HUDEP-2 (cell line): ENCODE results near the gene TRIM24.

Experiments
- DNase-seq, 76 experiments: peaks; one replicate each; lab custom pipeline; 2025; ENCODE audit not compliant: unreplicated experiment in 76 of 76; lab: John Stamatoyannopoulos, UW

Gene TRIM24

GRCh38 chr7:138565451-138566114 is 105.5 kb downstream of the TRIM24 start:
- peak in 1 of 76 experiments; percentile 17 for DNase-seq

GRCh38 chr7:138568655-138569054 is 108.6 kb downstream of the TRIM24 start:
- no peak for DNase-seq

- DNase-seq, result no peak
Observed at GRCh38 chr7:138569418-138569817, 109.4 kb downstream of the TRIM24 start.

- no peak for DNase-seq
Observed at GRCh38 chr7:138570715-138571114, 110.7 kb downstream of the TRIM24 start.

GRCh38 chr7:138573741-138574140 is 113.7 kb downstream of the TRIM24 start:
- no peak for DNase-seq

- DNase-seq, result no peak
Observed at GRCh38 chr7:138575897-138576428, 115.9 kb downstream of the TRIM24 start.

GRCh38 chr7:138579136-138579535 is 119.1 kb downstream of the TRIM24 start:
- no peak for DNase-seq

GRCh38 chr7:138579671-138580070 is 119.6 kb downstream of the TRIM24 start:
- DNase-seq, result no peak

GRCh38 chr7:138581065-138581464 is 121.0 kb downstream of the TRIM24 start:
- DNase-seq, result no peak

GRCh38 chr7:138584283-138584682 is 124.2 kb downstream of the TRIM24 start:
- no peak for DNase-seq

GRCh38 chr7:138584696-138585095 is 124.6 kb downstream of the TRIM24 start:
- DNase-seq, result no peak

GRCh38 chr7:138585283-138585993 is 125.4 kb downstream of the TRIM24 start:
- DNase-seq, result no peak

GRCh38 chr7:138587485-138587884 is 127.4 kb downstream of the TRIM24 start:
- no peak for DNase-seq

GRCh38 chr7:138588986-138589385 is 128.9 kb downstream of the TRIM24 start:
- no peak for DNase-seq

- DNase-seq, result no peak
Observed at GRCh38 chr7:138590154-138590553, 130.1 kb downstream of the TRIM24 start.

- no peak for DNase-seq
Observed at GRCh38 chr7:138595454-138595853, 135.4 kb downstream of the TRIM24 start.

- no peak for DNase-seq
Observed at GRCh38 chr7:138602451-138602850, 142.4 kb downstream of the TRIM24 start.

- DNase-seq, result no peak
Observed at GRCh38 chr7:138603549-138604318, 143.7 kb downstream of the TRIM24 start.

- DNase-seq, result no peak
Observed at GRCh38 chr7:138606236-138606635, 146.2 kb downstream of the TRIM24 start.

- DNase-seq, result no peak
Observed at GRCh38 chr7:138607216-138608126, 147.4 kb downstream of the TRIM24 start.
